Duodenal mucosa (tissue), 2 donors: Measurements from ENCODE around the gene SRC.
"Not testable (repeated sequence)": the region's sequence is repeated elsewhere in the genome, so short reads cannot be mapped to it uniquely, and the experiment has no call there.

ENCODE experiments used
- H3K27ac ChIP-seq: one replicate; pipeline ENCODE4 v1.7.0; 2013; ENCODE audit warnings: low read depth, low read length
- H3K27me3 ChIP-seq, 2 donors: one replicate each; pipeline ENCODE4 v1.7.0; 2013; ENCODE audit warnings: low read length in 2 of 2, control low read depth in 1 of 2; ENCODE audit not compliant: insufficient read depth in 2 of 2, control insufficient read depth in 1 of 2
- H3K36me3 ChIP-seq, 2 donors: one replicate each; pipeline ENCODE4 v1.7.0; 2013; ENCODE audit warnings: low read length in 2 of 2, control low read depth in 1 of 2; ENCODE audit not compliant: insufficient read depth in 2 of 2, control insufficient read depth in 1 of 2
- H3K4me1 ChIP-seq, 2 donors: one replicate each; pipeline ENCODE4 v1.7.0; 2013; ENCODE audit warnings: low read length in 2 of 2, control low read depth in 1 of 2; ENCODE audit not compliant: insufficient read depth in 2 of 2, control insufficient read depth in 1 of 2
- H3K4me3 ChIP-seq, 2 donors: one replicate each; pipeline ENCODE4 v1.7.0; 2013; ENCODE audit warnings: low read length in 2 of 2, low read depth in 1 of 2
- H3K9ac ChIP-seq, 2 donors: one replicate each; pipeline ENCODE4 v1.7.0; 2013; ENCODE audit warnings: low read length in 2 of 2, low read depth in 1 of 2
- H3K9me3 ChIP-seq, 2 donors: one replicate each; pipeline ENCODE4 v1.7.0; 2013; ENCODE audit warnings: low read length in 2 of 2, control low read depth in 1 of 2; ENCODE audit not compliant: control insufficient read depth in 1 of 2

SRC gene

DNA sequence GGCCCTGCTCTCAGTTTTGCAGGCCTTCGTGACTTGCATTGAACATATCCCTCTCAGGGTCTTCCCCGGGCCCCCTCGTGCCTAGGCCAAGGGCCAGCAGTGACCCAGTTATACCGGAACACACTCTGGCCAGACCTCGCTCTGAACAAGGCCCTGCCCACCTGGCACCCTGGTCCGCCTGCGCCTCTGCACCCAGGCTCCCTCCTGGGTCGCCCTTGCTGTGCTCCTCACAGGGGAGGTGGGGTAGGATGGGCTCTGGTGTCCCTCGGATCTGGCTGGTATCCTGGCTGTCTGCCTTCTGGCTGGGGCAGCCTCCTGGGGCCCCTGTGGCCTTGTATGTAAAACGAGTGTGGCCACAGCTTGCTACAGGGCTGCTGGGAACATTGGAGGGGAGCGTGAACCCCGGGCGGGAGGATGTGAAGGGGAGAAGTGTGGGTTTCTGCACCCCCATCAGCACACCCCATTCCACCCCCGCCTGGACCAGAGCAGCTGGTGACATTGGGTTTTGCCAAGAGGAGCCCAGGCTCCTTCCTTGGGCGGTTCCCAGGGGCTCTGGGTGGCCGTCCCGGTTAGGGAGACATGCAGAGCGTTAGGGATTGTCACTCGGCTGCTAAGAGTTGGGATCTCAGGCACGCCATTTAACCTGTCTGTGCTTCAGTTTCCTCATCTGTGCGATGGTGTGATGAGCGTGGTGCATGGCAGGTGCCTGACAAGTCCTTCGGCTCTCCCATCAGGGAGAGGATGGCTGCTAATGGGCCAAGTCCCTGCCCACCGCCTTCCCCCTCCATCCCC is 17.5 kb downstream of the SRC start:
- peaks cover 6 to 14% of the 10 kb centered on the region in 2 donors for H3K4me1 ChIP-seq
- no peak overlapping the region for H3K27ac ChIP-seq
- H3K4me3 ChIP-seq, result no peak overlapping the region
- no peaks in the 10 kb centered on the region for H3K9me3 ChIP-seq
- peaks cover 0 to 38% of the 10 kb centered on the region in 2 donors for H3K36me3 ChIP-seq
- H3K9ac ChIP-seq, result no peak overlapping the region
- no peaks in the 10 kb centered on the region for H3K27me3 ChIP-seq

DNA sequence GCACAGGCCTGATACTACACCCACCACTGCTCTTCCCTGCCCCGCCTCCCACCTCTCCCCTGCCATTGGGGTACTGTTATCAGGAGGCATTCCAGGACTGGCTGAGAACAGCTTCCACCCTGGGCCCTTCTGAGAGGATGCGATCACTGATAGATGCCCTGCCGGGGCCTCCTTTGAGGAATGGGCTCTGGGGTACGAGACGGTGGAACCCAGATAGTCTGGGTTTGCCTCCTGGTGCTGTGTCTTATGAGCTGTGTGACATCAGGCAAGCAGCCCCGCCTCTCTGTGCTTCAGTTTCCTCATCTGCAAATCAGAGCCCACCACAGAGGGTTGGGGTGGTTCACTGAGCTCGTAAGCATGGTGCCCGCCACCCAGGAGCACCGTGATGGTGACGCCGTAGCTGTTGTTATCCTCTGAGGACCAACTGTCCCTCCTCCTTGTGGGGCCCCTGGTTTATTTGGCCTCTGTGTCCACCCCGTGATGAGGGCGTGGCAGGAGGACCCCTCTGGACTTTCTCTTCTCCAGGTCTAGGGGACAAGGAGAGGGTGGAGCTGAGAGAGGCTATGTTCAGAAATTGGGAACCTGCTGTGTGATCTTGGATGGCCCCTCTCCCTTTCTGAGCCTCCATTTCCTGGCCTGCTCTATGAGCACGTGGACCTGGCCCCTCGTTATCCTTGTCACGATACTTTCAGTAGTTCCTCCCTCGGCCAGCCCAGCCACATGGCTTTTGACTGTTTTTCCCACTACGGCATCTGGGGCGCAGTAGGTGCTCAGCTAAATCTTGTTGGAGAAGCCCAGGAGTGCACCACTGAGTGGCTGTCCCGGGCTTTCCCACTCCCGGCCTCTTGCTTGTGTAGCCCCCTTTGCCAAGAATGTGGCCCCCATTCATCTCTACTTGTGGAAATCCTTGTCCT is 18.3 kb downstream of the SRC start:
- Histone ChIP-seq H3K4me1 (peaks cover 0 to 6% of the 10 kb centered on the region in 2 donors), H3K27me3 (no peaks in the 10 kb centered on the region), H3K9ac (no peak overlapping the region), H3K27ac (no peak overlapping the region), H3K4me3 (no peak overlapping the region), H3K9me3 (no peaks in the 10 kb centered on the region), H3K36me3 (peaks cover 0 to 36% of the 10 kb centered on the region in 2 donors)

DNA sequence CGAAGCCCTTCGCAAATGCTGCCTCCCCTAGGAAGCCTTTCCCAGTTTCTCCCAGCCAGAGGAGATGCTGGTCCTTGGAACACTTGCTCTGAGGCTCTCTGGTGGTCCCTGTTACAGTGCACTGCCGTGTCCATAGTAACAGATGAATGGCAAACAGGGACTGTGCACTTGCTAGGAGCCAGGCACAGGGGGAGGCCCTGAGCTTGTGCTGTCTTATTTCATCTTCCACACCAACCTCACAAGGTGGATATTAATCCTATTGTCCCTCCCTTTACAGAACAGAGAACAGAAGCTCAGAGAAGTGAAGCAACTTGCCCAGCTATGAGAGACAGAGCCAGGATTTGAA is 19.0 kb downstream of the SRC start:
- Histone ChIP-seq H3K9ac (no peak overlapping the region), H3K4me1 (no peaks in the 10 kb centered on the region), H3K9me3 (no peaks in the 10 kb centered on the region), H3K4me3 (no peak overlapping the region), H3K36me3 (peaks cover 0 to 34% of the 10 kb centered on the region in 2 donors), H3K27ac (no peak overlapping the region), H3K27me3 (no peaks in the 10 kb centered on the region)

- H3K9ac ChIP-seq, result no peak overlapping the region
- no peaks in the 10 kb centered on the region for H3K9me3 ChIP-seq
- H3K4me1 ChIP-seq, result no peaks in the 10 kb centered on the region
- H3K36me3 ChIP-seq, result peaks cover 0 to 34% of the 10 kb centered on the region in 2 donors
- H3K27ac ChIP-seq, result no peak overlapping the region
- no peaks in the 10 kb centered on the region for H3K27me3 ChIP-seq
- no peak overlapping the region for H3K4me3 ChIP-seq
Measured at GRCh38 chr20:37365760-37366638, 20.1 kb downstream of the SRC start.

DNA sequence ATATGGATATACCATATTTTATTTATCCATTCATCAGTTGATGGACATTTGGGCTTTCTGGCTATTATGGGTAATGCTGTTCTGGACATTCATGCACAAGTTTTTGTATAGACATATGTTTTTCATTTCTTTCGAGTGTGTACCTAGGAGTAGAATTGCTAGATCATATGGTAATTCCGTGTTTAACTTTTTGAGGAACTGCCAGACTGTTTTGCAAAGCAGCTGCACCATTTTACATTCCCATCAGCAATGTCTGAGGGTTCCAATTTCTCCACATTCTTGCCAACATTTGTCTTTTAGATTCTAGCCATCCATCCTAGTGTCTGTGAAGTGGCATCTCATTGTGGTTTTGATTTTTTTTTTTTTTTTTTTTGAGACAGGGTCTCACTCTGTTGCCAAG is 20.8 kb downstream of the SRC start:
- H3K4me3 ChIP-seq, result no peak overlapping the region
- H3K9ac ChIP-seq, result no peak overlapping the region
- no peak overlapping the region for H3K27ac ChIP-seq
- peaks cover 0 to 34% of the 10 kb centered on the region in 2 donors for H3K36me3 ChIP-seq
- H3K9me3 ChIP-seq, result no peaks in the 10 kb centered on the region
- no peaks in the 10 kb centered on the region for H3K4me1 ChIP-seq
- no peaks in the 10 kb centered on the region for H3K27me3 ChIP-seq

- Histone ChIP-seq H3K4me3 (no peak overlapping the region), H3K27ac (no peak overlapping the region), H3K27me3 (no peaks in the 10 kb centered on the region), H3K4me1 (no peaks in the 10 kb centered on the region), H3K9ac (no peak overlapping the region), H3K9me3 (no peaks in the 10 kb centered on the region), H3K36me3 (peaks cover 0 to 30% of the 10 kb centered on the region in 2 donors)
Measured at GRCh38 chr20:37369846-37370245, 23.9 kb downstream of the SRC start.

DNA sequence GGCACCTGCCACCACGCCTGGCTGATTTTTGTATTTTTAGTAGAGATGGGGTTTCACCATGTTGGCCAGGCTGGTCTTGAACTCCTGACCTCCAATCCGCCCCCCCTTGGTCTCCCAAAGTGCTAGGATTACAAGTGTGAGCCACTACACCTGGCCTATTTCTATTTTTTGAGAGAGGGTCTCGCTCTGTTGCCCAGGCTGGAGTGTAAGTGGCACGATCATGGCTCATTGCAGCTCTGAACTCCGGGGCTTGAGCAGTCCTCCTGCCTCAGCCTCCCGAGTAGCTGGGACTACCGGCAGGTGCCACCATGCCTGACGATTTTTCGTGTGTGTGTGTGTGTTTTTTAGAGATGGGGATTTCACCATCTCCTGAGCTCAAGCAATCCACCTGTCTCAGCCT is 25.9 kb downstream of the SRC start:
- H3K36me3 ChIP-seq, result peaks cover 0 to 17% of the 10 kb centered on the region in 2 donors
- not testable (repeated sequence) for H3K27ac ChIP-seq, H3K9me3 ChIP-seq, H3K9ac ChIP-seq, H3K4me1 ChIP-seq, H3K27me3 ChIP-seq, H3K4me3 ChIP-seq

DNA sequence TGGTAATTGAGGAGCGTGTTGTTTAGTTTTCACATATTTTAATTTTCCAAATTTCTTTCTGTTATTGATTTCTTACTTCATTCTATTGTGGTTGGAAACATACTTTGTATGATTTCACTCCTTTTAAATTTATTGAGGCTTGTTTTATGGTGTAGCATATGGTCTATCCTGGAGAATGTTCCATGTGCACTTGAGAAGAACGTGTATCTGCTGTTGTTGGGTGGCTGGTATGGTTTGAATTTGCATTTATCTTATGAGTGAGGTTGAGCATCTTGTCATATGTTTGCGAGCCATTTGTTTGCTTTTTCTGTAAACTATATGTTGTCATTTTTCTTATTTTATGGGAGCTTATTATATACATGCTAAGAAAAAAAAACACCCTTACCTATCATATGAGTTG is 26.5 kb downstream of the SRC start:
- Histone ChIP-seq H3K4me3 (no peak overlapping the region), H3K9ac (no peak overlapping the region), H3K27me3 (no peaks in the 10 kb centered on the region), H3K27ac (no peak overlapping the region), H3K9me3 (no peaks in the 10 kb centered on the region), H3K36me3 (peaks cover 5 to 19% of the 10 kb centered on the region in 2 donors), H3K4me1 (no peaks in the 10 kb centered on the region)

GRCh38 chr20:37373020-37373598 is 27.2 kb downstream of the SRC start:
- no peak overlapping the region for H3K4me3 ChIP-seq
- H3K9me3 ChIP-seq, result no peaks in the 10 kb centered on the region
- H3K27ac ChIP-seq, result no peak overlapping the region
- peaks cover 5 to 19% of the 10 kb centered on the region in 2 donors for H3K36me3 ChIP-seq
- H3K9ac ChIP-seq, result no peak overlapping the region
- H3K4me1 ChIP-seq, result no peaks in the 10 kb centered on the region
- H3K27me3 ChIP-seq, result no peaks in the 10 kb centered on the region
